ENCODE results near the gene ITPR1.

- no peak for TF ChIP-seq CTCF (IDR thresholded peaks at IDR 0.05; ENCODE audit: low read length)
- TF ChIP-seq EZH2 (IDR thresholded peaks at IDR 0.05; ENCODE audit: borderline replicate concordance, low read length), result no peak
Measured at GRCh38 chr3:4771243-4771642, 278.1 kb downstream of the ITPR1 start.
